Muscle layer of duodenum (tissue), 2 donors: ENCODE results near the gene UBN2.
A peak's percentile ranks its signal among the peaks of the same experiment; 100 is the strongest.

Source experiments
- H3K27ac ChIP-seq: one replicate; pipeline ENCODE4 v1.7.0; 2013; ENCODE audit warnings: mild to moderate bottlenecking, low read length
- H3K27me3 ChIP-seq: one replicate; pipeline ENCODE4 v1.7.0; 2013; ENCODE audit warnings: low read depth, mild to moderate bottlenecking, control low read depth, low read length
- H3K36me3 ChIP-seq, 2 donors: one replicate each; pipeline ENCODE4 v1.7.0; 2013; ENCODE audit warnings: low read length in 2 of 2, control low read depth in 1 of 2, mild to moderate bottlenecking in 1 of 2; ENCODE audit not compliant: insufficient read depth in 2 of 2, control insufficient read depth in 1 of 2
- H3K4me1 ChIP-seq, 2 donors: one replicate each; pipeline ENCODE4 v1.7.0; 2013; ENCODE audit warnings: low read length in 2 of 2, mild to moderate bottlenecking in 2 of 2, control low read depth in 1 of 2, moderate library complexity in 1 of 2; ENCODE audit not compliant: insufficient read depth in 2 of 2, control insufficient read depth in 1 of 2
- H3K4me3 ChIP-seq, 2 donors: one replicate each; pipeline ENCODE4 v1.7.0; 2013; ENCODE audit warnings: low read length in 2 of 2, low read depth in 1 of 2, mild to moderate bottlenecking in 1 of 2
- H3K9me3 ChIP-seq, 2 donors: one replicate each; pipeline ENCODE4 v1.7.0; 2013; ENCODE audit warnings: low read length in 2 of 2, control low read depth in 1 of 2, mild to moderate bottlenecking in 1 of 2; ENCODE audit not compliant: control insufficient read depth in 1 of 2
- donor health status: healthy.

The UBN2 gene

GRCh38 chr7:139334399-139335150, 103.5 kb downstream of the UBN2 start:
- H3K27ac ChIP-seq: no peak overlapping the region
- no peaks in the 10 kb centered on the region for H3K4me1 ChIP-seq
- no peak overlapping the region for H3K4me3 ChIP-seq
- no peaks in the 10 kb centered on the region for H3K36me3 ChIP-seq
- no peaks in the 10 kb centered on the region for H3K27me3 ChIP-seq
- no peaks in the 10 kb centered on the region for H3K9me3 ChIP-seq

- no peaks in the 10 kb centered on the region for H3K27me3 ChIP-seq
- H3K36me3 ChIP-seq: peaks cover 0 to 7% of the 10 kb centered on the region in 2 donors
- H3K4me3 ChIP-seq: no peak overlapping the region
- H3K4me1 ChIP-seq: peaks cover 5 to 12% of the 10 kb centered on the region in 2 donors
- no peak overlapping the region for H3K27ac ChIP-seq
- H3K9me3 ChIP-seq: no peaks in the 10 kb centered on the region
These were observed 108.0 kb downstream of the UBN2 start for GRCh38 chr7:139339025-139339424.

GRCh38 chr7:139339698-139340036, 108.6 kb downstream of the UBN2 start:
- Histone ChIP-seq H3K27me3 (no peaks in the 10 kb centered on the region), H3K27ac (peak overlapping the region; percentile 99), H3K4me3 (peak overlapping the region; percentile 81 to 88), H3K36me3 (peaks cover 0 to 7% of the 10 kb centered on the region in 2 donors), H3K4me1 (peaks cover 5 to 12% of the 10 kb centered on the region in 2 donors), H3K9me3 (no peaks in the 10 kb centered on the region)

DNA sequence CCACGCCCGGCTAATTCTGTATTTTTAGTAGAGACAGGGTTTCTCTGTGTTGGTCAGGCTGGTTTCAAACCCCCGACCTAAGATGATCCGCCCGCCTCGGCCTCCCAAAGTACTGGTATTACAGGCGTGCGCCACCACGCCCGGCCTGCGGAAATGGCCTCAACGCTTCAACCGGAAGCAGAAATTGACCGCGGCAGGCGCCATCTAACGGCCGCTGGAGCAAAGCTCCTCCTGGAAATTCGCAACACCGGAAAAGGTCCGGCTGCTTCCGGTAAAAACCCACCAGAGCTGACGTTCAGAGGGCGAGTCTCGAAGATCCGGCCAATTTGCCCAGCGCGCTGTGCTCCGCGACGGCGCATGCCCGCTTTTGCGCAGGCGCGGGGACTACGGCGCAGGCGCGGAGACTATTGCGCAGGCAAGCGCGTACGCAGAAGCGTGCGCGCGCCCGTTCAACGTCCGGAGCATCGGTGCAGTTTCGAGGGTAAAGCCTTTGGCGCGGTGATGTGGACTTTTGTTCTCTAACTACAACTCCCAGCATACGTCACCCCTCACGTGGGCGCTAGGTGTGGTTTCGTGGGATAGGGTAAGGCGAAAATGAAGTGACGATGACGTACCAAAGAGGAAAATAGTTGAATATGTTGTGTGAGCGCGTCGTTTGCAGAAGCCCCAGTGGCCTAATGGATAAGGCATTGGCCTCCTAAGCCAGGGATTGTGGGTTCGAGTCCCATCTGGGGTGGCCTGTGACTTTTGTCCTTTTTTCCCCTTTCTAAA, 109.2 kb downstream of the UBN2 start:
- Histone ChIP-seq H3K27ac (peak overlapping the region; percentile 99), H3K4me1 (peaks cover 5 to 12% of the 10 kb centered on the region in 2 donors), H3K4me3 (peak overlapping the region; percentile 81 to 88), H3K9me3 (no peaks in the 10 kb centered on the region), H3K36me3 (peaks cover 0 to 7% of the 10 kb centered on the region in 2 donors), H3K27me3 (no peaks in the 10 kb centered on the region)

DNA sequence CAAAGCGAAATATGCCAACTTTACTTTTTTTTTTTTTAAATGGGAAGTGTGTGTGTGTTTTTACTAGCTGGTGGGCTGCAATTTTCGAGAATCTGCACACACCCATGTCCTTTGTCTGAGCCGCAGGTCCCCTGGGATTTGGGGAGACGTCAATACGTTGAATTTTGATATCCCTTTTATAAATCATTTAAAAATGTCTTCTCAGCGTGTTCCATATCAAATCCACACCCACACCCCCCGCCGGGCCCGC, 109.7 kb downstream of the UBN2 start:
- Histone ChIP-seq H3K27ac (peak overlapping the region; percentile 99), H3K36me3 (peaks cover 0 to 7% of the 10 kb centered on the region in 2 donors), H3K9me3 (no peaks in the 10 kb centered on the region), H3K4me1 (peaks cover 5 to 12% of the 10 kb centered on the region in 2 donors), H3K4me3 (peak overlapping the region; percentile 81 to 88), H3K27me3 (no peaks in the 10 kb centered on the region)

DNA sequence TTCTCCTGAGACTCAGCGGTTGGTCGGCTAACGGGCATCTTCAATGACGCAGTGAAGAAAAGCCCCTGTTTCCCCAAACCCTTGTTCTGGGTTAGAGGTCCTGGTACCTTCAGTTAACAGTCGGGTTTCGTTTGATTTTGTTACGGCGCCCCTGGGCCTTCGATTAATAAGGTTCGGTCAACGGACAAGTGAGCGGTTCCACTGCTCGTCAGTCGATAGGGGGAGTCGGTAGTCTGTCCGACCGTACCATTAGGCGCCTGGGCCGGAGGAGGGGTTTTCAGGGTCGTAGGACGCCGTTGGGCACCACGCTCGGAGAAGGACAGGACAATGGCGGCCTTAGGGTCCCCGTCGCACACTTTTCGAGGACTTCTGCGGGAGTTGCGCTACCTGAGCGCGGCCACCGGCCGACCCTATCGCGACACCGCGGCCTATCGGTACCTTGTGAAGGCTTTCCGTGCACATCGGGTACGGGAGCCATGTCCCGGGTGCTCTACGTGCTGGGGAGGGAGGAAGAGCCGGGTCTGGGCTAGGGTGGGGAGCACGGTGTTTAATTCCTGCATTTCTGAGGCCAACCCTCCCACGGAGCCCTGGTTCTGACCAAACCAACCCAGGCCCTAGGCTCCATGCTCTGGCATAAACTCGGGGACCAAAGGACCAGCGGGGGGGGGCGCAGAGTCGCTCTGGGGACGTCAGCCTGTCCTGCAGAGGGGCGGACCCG, 110.2 kb downstream of the UBN2 start, which contains the start of gene FMC1:
TSS of gene FMC1 (plus strand) at position 280 of the 718 bp plus-strand sequence. CDS start at position 328, 48 bp downstream.
- Histone ChIP-seq H3K27ac (peak within 1 kb of the TSS; percentile 99), H3K27me3 (no peaks in the 10 kb centered on the region), H3K4me3 (peak within 1 kb of the TSS; percentile 81 to 88), H3K9me3 (no peaks in the 10 kb centered on the region), H3K36me3 (peaks cover 0 to 7% of the 10 kb centered on the region in 2 donors), H3K4me1 (peaks cover 5 to 12% of the 10 kb centered on the region in 2 donors)

- H3K36me3 ChIP-seq: peaks cover 5 to 12% of the 10 kb centered on the region in 2 donors
These were observed 110.8 kb downstream of the UBN2 start for GRCh38 chr7:139341776-139342226.

GRCh38 chr7:139345042-139345441, 114.0 kb downstream of the UBN2 start:
- Histone ChIP-seq H3K4me1 (peaks cover 5 to 12% of the 10 kb centered on the region in 2 donors), H3K27ac (no peak overlapping the region), H3K4me3 (no peak overlapping the region), H3K9me3 (no peaks in the 10 kb centered on the region), H3K36me3 (peaks cover 8 to 12% of the 10 kb centered on the region in 2 donors), H3K27me3 (no peaks in the 10 kb centered on the region)

More at GRCh38 chr7:139341776-139342226, 110.8 kb downstream of the UBN2 start:
- H3K27me3 ChIP-seq: no peaks in the 10 kb centered on the region
- no peaks in the 10 kb centered on the region for H3K9me3 ChIP-seq
- H3K4me3 ChIP-seq: peak overlapping the region; percentile 81 to 88
- H3K4me1 ChIP-seq: peaks cover 5 to 12% of the 10 kb centered on the region in 2 donors
- H3K27ac ChIP-seq: peak overlapping the region; percentile 99

DNA sequence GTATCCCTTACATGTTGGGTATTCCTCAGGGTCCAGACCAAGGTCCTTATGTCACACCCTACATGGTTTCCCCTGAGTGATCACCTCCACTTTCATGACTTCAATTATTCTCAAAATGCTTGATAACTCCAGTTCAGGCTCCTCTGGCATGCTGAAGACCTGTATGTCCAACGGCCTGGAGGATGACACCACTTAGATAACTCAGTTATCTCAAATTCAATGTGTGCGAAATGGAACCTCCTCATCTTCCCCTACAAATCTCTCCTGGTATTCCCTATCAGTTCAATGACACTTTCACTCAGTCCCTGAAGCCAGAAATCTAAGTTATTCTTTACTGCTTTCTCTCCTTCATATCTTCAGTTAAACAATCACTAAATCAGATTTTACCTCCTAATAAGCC, 120.0 kb downstream of the UBN2 start:
- Histone ChIP-seq H3K27me3 (no peaks in the 10 kb centered on the region), H3K4me1 (no peaks in the 10 kb centered on the region), H3K4me3 (no peak overlapping the region), H3K27ac (no peak overlapping the region), H3K9me3 (no peaks in the 10 kb centered on the region), H3K36me3 (peaks cover 4 to 8% of the 10 kb centered on the region in 2 donors)

- Histone ChIP-seq H3K4me1 (peaks cover 4 to 7% of the 10 kb centered on the region in 2 donors), H3K4me3 (no peak overlapping the region)
These were observed 123.7 kb downstream of the UBN2 start for GRCh38 chr7:139354729-139355128.

DNA sequence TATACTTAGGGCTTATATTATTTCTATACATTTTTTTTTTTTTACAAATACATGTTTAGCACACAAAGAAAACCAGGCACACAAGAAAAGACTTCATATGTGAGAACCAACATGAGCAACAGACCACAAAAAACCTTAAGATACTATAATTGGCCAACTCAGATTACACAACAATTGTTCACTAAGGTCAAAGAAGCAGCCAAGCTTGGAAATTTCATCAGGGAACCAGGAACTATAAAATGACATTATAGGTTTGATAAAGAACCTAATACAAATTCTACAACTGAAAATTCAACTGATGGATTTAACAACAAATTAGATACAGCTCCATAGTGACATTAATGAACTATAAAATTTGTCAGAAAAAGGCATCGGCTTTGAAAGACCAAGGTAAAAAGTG, 124.3 kb downstream of the UBN2 start:
- no peak overlapping the region for H3K27ac ChIP-seq
- H3K9me3 ChIP-seq: no peaks in the 10 kb centered on the region
- H3K4me3 ChIP-seq: no peak overlapping the region
- H3K27me3 ChIP-seq: no peaks in the 10 kb centered on the region
- peaks cover 0 to 5% of the 10 kb centered on the region in 2 donors for H3K36me3 ChIP-seq
- peaks cover 4 to 7% of the 10 kb centered on the region in 2 donors for H3K4me1 ChIP-seq

More at GRCh38 chr7:139354729-139355128, 123.7 kb downstream of the UBN2 start:
- H3K27ac ChIP-seq: no peak overlapping the region
- H3K36me3 ChIP-seq: peaks cover 0 to under 1% of the 10 kb centered on the region in 2 donors
- no peaks in the 10 kb centered on the region for H3K27me3 ChIP-seq
- no peaks in the 10 kb centered on the region for H3K9me3 ChIP-seq
